Stimulated activated naive CD4-positive, alpha-beta T cell treated with Interleukin-2 at 50 U/mL for 16 hours (primary cell): ENCODE measurements around the gene A4GALT.
"Not testable (repeated sequence)": the region's sequence is repeated elsewhere in the genome, so short reads cannot be mapped to it uniquely, and the experiment has no call there.

Source experiments
- DNase-seq: peaks from one replicate; lab custom pipeline; 2025; lab: John Stamatoyannopoulos, UW

A4GALT gene

DNA sequence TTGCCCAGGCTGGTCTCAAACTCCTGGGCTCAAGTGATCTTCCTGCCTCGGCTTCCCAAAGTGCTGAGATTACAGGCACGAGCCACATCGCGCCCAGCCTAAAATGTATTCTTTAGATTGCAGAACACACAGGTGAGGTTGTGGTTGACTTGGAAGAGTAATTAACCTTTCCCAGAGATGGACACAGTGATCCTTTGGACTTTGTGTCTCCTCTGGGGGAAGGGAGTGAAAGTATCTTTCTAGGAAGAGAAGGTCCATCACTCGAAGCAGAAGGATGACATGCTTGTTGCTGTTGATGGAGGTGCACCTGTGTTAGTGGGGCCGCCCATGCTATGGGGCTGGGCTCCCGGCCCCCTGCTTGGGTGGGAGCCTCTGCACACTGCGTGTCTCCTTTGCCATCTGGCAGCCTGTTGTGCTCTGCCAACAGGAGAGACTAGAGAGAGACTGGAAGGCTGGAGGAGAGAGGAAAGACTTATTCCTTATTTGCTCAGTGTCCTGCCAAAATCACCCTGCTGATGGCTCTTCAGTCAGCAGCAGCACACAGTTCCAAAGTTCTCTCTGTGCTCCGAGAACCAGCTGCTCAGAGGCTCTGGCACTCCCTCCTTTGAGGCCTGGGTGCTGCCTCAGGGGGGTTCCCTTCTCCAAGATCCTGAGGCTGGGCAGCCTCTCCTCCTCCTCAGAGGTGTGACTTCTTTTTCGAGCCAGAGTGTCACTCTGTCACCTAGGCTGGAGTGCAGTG is 38.4 kb downstream of the A4GALT start:
- no peak for DNase-seq

DNA sequence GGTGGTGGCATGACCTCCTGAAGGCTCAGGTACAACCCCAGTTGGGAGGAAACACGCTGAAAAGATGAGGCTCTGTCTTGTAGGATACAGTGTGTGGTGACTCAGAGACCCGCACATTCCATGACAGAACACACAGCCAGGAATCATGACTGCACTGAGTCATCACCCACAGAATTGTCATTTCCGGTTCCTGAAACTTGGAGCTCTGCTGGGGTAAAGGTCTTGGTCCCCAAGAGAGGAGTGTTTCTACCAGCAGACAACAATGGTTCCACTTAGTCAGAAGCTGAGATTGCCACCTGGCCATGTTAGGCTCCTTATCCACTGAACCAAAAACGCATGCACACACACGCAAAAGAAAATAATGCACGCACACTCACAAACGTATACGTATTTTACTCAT is 40.0 kb downstream of the A4GALT start:
- no peak for DNase-seq

DNA sequence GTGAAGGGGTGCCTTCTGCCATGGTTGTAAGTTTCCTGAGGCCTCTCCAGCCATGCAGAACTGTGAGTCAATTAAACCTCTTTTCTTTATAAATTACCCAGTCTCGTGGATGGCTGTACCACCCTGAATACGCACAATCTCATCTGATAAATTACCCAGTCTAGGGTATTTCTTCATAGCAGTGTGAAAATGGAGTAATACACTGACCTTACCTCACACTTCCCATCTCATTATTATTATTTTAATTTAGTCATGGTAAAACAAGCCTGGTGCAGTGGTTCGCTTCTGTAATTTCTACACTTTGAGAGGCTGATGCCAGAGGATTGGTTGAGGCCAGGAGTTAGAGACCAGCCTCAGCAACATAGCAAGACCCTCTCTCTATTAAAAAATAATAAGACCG is 41.0 kb downstream of the A4GALT start:
- DNase-seq, result no peak

GRCh38 chr22:42678894-42679293 is 41.8 kb downstream of the A4GALT start:
- no peak for DNase-seq

DNA sequence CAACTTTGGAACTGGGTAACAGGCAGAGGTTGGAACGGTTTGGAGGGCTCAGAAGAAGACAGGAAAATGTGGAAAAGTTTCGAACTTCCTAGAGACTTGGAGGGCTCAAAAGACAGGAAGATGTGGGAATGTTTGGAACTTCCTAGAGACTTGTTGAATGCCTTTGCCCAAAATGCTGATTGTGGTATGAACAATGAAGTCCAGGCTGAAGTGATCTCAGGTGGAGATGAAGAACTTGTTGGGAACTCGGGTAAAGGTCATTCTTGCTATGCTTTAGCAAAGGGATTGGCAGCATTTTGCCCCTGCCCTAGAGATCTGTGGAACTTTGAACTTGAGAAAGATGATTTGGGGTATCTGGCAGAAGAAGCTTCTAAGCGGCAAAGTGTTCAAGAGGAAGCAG is 42.7 kb downstream of the A4GALT start:
- not testable (repeated sequence) for DNase-seq

DNA sequence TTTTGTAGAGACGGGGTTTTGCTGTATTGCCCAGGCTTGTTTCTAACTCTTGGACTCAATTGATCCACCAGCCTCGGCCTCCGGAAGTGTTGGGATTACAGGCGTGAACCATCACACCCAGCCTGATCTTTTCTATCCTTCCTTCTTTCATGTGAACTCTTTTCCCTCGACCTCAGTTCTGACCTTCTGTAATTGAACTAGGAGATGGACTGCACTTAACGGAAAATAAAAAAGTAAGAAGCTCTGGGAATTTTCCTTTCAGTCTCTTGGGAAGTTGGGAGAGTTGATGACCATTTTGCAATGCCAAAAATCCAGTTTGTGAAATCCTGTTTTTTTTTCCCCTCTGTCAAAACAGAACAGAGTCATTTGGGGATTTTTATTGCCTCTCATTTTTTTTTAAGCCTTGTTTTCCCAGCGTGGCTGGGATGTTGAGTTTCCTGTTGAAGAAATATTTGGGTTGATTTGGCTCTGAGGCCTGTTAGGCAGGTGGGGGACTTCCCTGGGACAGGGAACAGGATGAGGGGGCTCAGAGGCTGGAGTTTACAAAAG is 44.5 kb downstream of the A4GALT start:
- no peak for DNase-seq

- DNase-seq, result no peak
Observed at GRCh38 chr22:42673898-42674401, 46.7 kb downstream of the A4GALT start.

- DNase-seq, result not testable (repeated sequence)
Observed at GRCh38 chr22:42673071-42673470, 47.6 kb downstream of the A4GALT start.

- DNase-seq, result no peak
Observed at GRCh38 chr22:42670921-42671709, 49.6 kb downstream of the A4GALT start.

GRCh38 chr22:42670046-42670445 is 50.6 kb downstream of the A4GALT start:
- DNase-seq, result no peak

- DNase-seq, result not testable (repeated sequence)
Observed at GRCh38 chr22:42666393-42666792, 54.3 kb downstream of the A4GALT start.

- no peak for DNase-seq
Observed at GRCh38 chr22:42664976-42665831, 55.5 kb downstream of the A4GALT start.

- peak; percentile 75 for DNase-seq
Observed at GRCh38 chr22:42661985-42662831, 58.5 kb downstream of the A4GALT start.

DNA sequence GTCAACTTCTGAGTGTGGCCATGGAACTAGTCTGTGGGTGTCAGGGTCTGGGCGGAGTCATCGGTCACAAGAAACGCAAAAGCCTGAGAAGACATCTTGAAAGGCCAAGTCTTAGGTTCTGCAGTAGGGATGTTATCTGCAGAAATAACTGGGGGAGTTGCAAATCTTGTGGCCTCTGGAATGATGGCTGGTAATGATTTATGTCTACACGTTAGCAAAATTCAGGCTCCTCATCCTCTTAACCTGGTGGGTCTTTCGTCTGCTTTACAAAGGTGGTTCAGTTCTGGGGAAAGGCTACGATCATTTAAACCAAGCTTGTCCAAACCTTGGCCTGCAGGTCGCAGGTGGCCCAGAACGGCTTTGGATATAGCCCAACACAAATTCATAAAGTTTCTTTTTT is 64.1 kb downstream of the A4GALT start:
- DNase-seq, result no peak

DNA sequence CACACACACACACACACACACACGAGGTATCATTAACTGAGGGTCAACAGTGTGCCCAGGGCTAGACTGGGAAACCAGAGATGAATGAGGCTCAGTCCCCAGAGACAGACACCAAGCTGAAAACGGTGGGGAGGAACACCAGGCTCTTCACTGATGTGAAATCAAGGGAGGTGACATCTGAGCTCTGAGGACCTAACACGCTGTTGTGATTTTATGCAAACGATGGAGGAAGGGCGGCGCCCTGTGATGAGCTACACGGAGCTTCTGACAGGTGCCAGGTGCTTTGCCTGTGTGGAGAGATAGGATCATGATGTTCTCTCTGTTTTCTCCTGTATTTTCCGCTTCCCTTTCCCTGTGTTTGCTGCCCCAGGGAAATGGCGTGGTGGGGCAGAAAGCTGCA is 65.0 kb downstream of the A4GALT start:
- no peak for DNase-seq

- no peak for DNase-seq
Observed at GRCh38 chr22:42654436-42655073, 66.1 kb downstream of the A4GALT start.

DNA sequence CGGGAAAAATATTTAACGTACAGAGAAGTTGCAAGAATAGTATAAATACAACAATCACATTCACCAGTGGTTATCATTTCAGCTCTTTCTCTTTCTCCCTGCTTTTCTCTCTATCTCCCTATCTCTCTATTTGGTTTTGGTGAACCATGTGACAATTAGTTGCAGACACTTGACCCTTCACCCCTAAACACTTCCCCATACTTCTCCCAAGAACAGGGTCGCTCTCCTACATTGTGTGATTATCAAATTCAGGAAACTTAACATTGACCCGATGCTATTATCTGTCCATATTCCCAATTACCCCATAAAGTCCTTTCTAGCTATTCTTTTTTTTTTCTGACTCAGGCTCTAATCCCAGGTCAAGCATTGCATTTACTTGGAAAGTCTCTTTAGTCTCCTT is 66.7 kb downstream of the A4GALT start:
- DNase-seq, result no peak

DNA sequence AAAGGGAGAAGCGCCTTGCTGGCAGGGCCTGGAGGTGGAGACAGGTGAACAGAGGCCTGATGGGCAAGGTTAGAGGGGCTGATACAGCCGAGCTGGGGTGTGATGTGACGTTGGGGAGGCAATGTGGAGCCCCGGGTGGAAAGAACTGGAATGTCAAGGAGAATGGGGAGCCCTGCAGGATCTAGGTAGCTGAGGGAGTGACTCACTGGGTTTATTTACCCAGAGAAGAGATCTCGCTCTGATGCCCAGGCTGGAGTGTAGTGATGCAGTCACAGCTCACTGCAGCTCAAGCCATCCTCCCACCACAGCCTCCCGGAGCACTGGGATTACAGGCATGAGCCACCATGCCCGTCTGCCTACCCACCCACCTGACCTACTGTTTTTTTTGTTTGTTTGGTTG is 69.5 kb downstream of the A4GALT start:
- no peak for DNase-seq

GRCh38 chr22:42649246-42650099 is 71.2 kb downstream of the A4GALT start, which contains the start of gene CYB5R3:
TSS of gene CYB5R3 (minus strand) at chr22:42649392. CDS start at chr22:42649315, 77 bp downstream.
- peak; percentile 69 for DNase-seq
